Measurements from ENCODE around the gene RNF31. TPM values are rescaled to one million over a fixed set of nuclear protein-coding genes. Genes with fewer than 3 reads are reported as not detected.

RNF31 gene
- polyA plus RNA-seq, 3 donors: 36.9 to 49.6 (median 39.3) TPM

DNA sequence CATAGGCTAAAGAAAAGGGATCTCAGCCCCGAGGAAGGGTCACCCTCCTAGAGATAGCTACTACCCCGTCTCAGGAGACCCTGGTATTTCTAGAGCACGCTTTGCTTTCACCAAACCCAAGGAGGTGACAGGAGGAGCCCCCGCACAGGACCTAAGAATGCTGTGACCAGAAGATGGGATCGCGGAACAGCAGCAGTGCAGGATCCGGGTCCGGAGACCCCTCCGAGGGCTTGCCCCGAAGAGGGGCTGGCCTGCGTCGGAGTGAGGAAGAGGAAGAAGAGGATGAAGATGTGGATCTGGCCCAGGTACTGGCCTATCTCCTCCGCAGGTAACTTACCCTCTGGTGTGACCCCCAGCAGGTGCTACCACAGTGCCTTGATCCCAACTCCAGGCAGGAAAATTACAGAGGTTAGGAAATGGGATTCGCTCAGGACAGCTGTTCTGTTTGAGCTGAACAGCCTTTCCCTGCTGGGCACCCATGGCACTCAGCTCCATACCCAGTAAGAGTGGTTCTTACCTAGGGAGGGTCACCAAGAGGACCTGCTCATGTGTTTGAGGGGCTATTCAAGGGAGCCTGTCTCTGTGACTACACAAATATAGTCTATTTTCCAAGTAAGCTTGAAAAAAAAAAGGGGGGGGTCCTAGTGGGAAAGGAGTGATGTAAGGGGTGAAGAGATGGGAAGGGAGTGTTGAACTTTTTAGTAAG lies 31.7 kb upstream of the RNF31 start:
- H3K27ac ChIP-seq (ENCODE audit: low read depth, low read length): no peak overlapping the region
- 0 to 5% (median 1%) methylated on average over 14 of the region's 14 CpGs for WGBS, 3 donors

GRCh38 chr14:24116128-24116814 lies 31.0 kb upstream of the RNF31 start:
- no peak overlapping the region for H3K27ac ChIP-seq (ENCODE audit: low read depth, low read length)
- WGBS, 3 donors: 40 to 81% (median 80%) methylated on average over 6 of the region's 6 CpGs

GRCh38 chr14:24117179-24117578 lies 30.1 kb upstream of the RNF31 start:
- H3K27ac ChIP-seq (ENCODE audit: low read depth, low read length): no peak overlapping the region
- 49 to 96% (median 95%) methylated on average over 6 of the region's 6 CpGs for WGBS, 3 donors

DNA sequence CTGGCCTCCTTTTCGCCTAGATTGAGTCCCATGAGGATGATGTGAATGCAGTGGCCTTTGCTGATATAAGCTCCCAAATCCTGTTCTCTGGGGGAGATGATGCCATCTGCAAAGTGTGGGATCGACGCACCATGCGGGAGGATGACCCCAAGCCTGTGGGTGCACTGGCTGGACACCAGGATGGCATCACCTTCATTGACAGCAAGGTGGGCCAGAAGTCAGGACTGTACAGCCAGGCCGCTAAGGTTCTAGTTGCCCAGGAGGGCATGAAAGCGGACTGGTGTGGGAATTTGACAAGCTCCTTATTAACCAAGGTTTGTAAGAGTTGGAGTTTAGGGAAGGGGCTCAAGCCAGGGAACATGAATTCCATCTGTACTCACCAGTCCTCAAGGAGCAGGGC lies 27.6 kb upstream of the RNF31 start:
- 95% methylated on average over 6 of the region's 6 CpGs for WGBS, 3 donors
- no peak overlapping the region for H3K27ac ChIP-seq (ENCODE audit: low read depth, low read length)

- WGBS, 3 donors: 94 to 97% (median 96%) methylated on average over 8 of the region's 8 CpGs
- H3K27ac ChIP-seq (ENCODE audit: low read depth, low read length): no peak overlapping the region
These were observed 26.1 kb upstream of the RNF31 start for GRCh38 chr14:24121210-24121609.

DNA sequence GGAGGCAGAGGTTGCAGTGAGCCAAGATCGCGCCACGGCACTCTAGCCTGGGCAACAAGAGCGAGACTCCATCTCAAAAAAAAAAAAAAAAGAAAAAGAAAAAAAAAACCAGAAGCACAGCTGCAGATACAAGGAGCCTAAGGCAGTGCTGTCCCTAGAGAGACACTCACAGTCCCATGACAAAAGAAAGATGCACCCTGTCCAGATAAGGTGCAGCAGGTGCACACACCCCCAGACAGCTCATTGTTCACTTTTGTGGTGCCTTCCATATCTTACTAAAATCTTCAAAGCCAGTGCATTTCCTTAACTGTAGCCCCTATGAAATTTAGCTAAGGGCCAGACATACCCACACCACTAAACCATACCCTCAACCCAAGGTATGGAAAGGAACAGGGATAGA lies 24.9 kb upstream of the RNF31 start:
- 87 to 100% (median 97%) methylated on average over 4 of the region's 4 CpGs for WGBS, 3 donors
- no peak overlapping the region for H3K27ac ChIP-seq (ENCODE audit: low read depth, low read length)

GRCh38 chr14:24122898-24123297 lies 24.4 kb upstream of the RNF31 start:
- H3K27ac ChIP-seq (ENCODE audit: low read depth, low read length): no peak overlapping the region
- WGBS, 3 donors: 94 to 95% (median 95%) methylated on average over 8 of the region's 8 CpGs

DNA sequence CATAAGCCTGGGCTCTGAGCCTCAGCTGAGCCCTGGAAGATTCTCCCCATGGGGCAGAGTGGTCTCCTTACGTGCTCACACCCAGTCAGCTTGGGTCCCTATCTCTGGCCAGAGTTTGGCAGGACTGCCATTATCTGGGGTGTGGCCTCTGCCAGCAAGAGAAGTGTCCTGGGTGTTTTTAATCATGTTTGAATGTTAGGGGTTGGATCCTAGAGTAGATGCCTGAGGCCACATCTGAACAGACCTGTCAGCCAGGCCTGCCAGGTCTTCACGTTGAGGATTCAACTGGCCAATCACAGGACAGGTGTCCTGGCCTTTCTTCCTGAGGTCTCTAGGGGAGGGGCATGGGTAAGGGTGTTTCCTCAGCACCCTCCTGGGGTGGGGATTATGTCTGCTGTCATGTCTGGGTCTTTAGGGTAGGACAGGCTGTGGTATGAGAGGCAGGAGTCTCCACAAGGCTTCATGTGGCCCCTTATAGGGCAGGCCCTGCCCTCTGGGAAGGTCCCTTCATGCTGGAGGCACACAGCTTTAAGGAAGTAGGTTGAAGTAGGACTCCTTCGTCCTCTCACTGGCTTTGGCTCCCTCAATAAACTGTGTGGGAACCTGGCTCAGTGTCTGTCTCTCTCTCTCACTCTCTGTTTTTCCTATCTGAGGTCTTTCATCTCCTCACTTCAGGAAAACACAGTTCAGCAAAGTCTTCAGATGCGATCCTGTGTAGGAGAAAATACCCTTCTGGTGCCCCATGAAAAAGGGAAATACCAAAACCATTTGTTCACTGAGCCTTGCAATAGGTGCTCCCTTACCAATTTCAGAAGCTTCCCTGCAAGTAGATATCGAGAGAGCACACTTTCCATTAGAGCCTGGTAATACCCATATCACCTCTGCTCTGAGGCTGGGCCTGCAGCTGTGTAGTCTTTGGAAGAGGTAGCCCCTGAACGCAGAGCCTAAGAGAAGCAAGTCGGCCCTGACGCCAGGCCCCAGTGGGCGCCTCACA lies 23.6 kb upstream of the RNF31 start:
- no peak overlapping the region for H3K27ac ChIP-seq (ENCODE audit: low read depth, low read length)
- WGBS, 3 donors: 81 to 89% (median 86%) methylated on average over 9 of the region's 9 CpGs

DNA sequence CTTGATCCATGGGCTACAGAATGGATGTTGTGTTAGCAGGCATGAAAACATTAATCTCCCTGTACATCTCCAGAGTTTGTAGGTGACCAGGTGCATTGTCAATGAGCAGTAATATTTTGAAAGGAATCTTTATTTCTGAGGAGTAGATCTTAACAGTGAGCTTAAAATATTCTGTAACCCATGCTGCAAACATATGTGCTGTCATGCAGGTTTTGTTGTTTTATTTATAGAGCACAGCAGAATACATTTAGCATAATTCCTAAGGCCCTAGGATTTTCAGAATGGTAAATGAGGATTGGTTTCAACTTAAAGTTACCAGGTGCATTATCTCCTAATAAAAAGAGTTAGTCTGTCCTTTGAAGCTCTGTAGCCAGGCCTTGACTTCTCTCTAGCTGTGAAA lies 20.4 kb upstream of the RNF31 start:
- H3K27ac ChIP-seq (ENCODE audit: low read depth, low read length): no peak overlapping the region

- H3K27ac ChIP-seq (ENCODE audit: low read depth, low read length): no peak overlapping the region
- WGBS, 3 donors: 90 to 96% (median 90%) methylated on average over 2 of the region's 2 CpGs
These were observed 19.6 kb upstream of the RNF31 start for GRCh38 chr14:24127673-24128072.

DNA sequence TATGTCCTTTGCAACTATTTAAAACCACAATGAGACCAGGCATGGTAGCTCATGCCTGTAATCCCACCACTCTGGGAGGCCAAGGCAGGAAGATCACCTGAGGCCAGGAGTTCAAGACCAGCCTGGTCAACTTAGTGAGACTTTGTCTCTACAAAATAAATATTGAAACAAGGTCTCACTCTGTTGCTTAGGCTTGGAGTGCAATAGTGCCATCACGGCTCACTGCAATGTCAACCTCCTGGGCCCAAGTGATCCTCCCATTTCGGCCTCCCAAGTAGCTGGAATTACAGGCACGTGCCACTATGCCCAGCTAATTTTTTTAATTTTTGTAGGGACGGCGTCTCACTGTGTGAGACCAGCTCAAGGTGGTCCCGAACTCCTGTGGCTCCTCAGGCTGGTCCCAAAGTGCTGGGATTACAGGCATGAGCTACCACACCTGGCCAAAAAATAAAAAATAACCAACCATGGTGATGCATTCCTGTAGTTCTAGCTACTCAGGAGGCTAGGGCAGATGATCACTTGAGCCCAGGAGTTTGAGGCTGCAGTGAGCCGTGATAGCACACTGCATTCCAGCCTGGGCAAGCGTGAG lies 17.8 kb upstream of the RNF31 start:
- WGBS, 3 donors: 89 to 99% (median 96%) methylated on average over 8 of the region's 8 CpGs
- H3K27ac ChIP-seq (ENCODE audit: low read depth, low read length): no peak overlapping the region

DNA sequence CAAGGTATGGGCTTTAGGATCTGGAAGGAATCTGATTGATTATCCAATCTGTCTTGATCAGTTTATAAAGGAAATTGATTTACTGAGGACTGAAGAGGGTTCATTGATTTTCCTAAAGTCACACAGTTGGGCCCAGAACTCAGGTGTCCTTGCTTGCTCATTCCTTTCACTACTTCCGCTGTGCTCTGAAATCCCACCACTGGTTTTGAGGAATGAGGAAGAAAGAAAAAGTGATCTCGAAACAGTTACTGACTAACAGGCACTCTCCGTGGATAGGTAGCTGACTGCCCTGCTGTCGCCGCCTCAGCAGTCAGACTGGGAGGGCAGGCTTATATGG lies 16.9 kb upstream of the RNF31 start, which contains the start of gene FITM1:
Gene FITM1 (plus strand): TSS at position 280 of the 337 bp plus-strand sequence. CDS start 905 bp downstream, outside the sequence.
- H3K27ac ChIP-seq (ENCODE audit: low read depth, low read length): no peak within 1 kb of the TSS
- 82 to 92% (median 89%) methylated on average over 5 of the region's 5 CpGs for WGBS, 3 donors

DNA sequence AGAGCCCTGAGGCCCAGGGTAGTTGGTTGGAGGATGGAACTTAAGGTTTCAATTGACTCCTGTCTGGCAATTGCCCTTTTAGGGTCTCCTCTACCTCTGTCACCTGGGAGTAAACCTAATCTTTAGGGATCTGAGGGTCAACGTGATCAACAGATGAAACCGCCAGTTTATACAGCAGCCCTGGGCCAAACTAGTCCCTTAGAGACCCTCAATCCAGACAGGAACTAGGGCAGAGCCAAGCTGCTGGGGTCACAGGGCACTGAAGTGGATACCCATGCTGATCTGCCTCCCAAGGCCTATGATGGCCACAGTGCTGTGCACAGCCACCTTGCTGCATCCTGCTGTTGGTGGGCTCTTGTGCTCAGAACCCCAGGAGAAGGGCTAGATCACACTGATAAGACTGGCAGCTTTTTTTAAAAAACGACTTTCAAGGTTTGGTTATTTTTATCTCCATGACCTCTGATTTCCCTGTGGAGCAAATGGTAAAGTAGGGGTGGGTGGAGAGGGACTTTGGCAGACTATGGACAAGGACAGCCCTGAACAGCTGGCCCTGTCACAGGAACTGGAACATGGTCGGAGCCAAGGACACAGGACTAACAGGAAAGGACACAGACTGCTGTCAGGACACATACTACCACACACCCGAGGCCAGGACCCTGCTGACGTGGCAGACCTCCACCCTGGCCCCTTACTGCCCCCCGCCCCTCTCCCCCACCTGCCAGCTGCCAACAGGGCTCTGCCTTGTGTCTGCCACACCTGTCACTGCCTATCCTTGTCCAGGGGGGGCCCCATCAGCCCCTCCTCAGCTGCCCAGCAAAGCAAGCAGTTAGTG lies 16.4 kb upstream of the RNF31 start:
- no peak overlapping the region for H3K27ac ChIP-seq (ENCODE audit: low read depth, low read length)

GRCh38 chr14:24131549-24131966 lies 15.7 kb upstream of the RNF31 start:
- 48 to 81% (median 70%) methylated on average over 14 to 15 of the region's 15 CpGs for WGBS, 3 donors
- no peak overlapping the region for H3K27ac ChIP-seq (ENCODE audit: low read depth, low read length)

More for the DNA sequence above, 16.4 kb upstream of the RNF31 start:
- 30 to 53% (median 50%) methylated on average over 7 of the region's 7 CpGs for WGBS, 3 donors

DNA sequence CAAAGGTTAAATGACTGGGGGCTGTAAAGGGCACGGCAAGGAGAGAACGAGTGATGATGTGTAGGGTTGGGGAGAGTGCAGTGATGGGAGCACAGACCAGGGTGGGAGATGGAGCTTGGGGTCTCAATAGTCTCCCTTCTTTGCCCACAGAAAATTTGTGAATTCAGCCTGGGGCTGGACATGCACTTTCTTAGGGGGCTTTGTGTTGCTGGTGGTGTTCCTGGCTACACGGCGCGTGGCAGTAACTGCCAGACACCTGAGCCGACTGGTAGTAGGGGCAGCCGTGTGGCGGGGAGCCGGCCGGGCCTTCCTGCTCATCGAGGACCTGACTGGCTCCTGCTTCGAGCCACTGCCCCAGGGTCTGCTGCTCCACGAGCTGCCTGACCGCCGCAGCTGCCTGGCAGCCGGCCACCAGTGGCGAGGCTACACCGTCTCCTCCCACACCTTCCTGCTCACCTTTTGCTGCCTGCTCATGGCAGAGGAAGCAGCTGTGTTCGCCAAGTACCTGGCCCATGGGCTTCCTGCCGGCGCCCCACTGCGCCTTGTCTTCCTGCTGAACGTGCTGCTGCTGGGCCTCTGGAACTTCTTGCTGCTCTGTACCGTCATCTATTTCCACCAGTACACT lies 15.1 kb upstream of the RNF31 start:
- H3K27ac ChIP-seq (ENCODE audit: low read depth, low read length): no peak overlapping the region
- WGBS, 3 donors: 37 to 65% (median 57%) methylated on average over 23 to 24 of the region's 24 CpGs

GRCh38 chr14:24132976-24133375 lies 14.3 kb upstream of the RNF31 start:
- H3K27ac ChIP-seq (ENCODE audit: low read depth, low read length): no peak overlapping the region
- 96 to 100% (median 99%) methylated on average over 2 of the region's 2 CpGs for WGBS, 3 donors

DNA sequence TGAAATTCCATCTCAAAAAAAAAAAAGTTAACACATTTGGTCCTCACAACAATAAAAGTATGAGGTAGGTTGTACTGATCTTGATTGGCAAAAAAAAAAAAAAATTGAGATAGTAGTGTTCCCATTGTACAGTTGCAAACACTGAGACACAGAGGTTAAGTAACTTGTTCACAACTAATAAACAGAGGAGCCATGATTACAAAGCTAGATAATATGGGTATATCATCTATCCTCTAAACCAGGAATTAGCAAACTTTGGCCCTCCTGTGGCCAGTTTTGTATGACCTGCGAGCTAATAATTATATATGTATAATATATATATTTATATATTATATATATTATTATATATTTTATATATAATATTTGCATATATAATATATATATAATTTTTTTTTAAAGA lies 13.6 kb upstream of the RNF31 start:
- 91 to 98% (median 92%) methylated on average over 1 of the region's 1 CpG for WGBS, 3 donors
- H3K27ac ChIP-seq (ENCODE audit: low read depth, low read length): no peak overlapping the region

- H3K27ac ChIP-seq (ENCODE audit: low read depth, low read length): no peak overlapping the region
- 5 to 10% (median 7%) methylated on average over 9 of the region's 9 CpGs for WGBS, 3 donors
These were observed 11.8 kb upstream of the RNF31 start for GRCh38 chr14:24135584-24135833.
